Mucosa of descending colon (tissue), 3 donors: ENCODE measurements around the gene SLC27A6. TPM values are rescaled to one million over a fixed set of nuclear protein-coding genes. Genes with fewer than 3 reads are reported as not detected.

ENCODE experiments used
- ATAC-seq: fragments of 200-7000 bp; cut with Tn5 transposase; one replicate; pipeline ENCODE4 v1.9.1; 2020; ENCODE audit warnings: mild to moderate bottlenecking, moderate library complexity
- DNase-seq, 3 donors: peaks; one replicate each; pipeline ENCODE4 v3.0.0-alpha.2; 2020
- H3K36me3 ChIP-seq: fragments of 200-600 bp; one replicate; pipeline ENCODE4 v1.8.0; 2021; ENCODE audit warnings: low read depth, mild to moderate bottlenecking
- H3K4me1 ChIP-seq: fragments of 200-600 bp; one replicate; pipeline ENCODE4 v1.8.0; 2021; ENCODE audit warnings: low read depth, mild to moderate bottlenecking
- H3K4me3 ChIP-seq: fragments of 200-600 bp; one replicate; pipeline ENCODE4 v1.8.0; 2021; ENCODE audit warnings: mild to moderate bottlenecking
- H3K9me3 ChIP-seq: fragments of 200-600 bp; one replicate; pipeline ENCODE4 v1.8.0; 2021; ENCODE audit warnings: mild to moderate bottlenecking
- CTCF ChIP-seq: fragments of 200-600 bp; IDR thresholded peaks from one replicate; pipeline ENCODE4 v1.8.0; 2022; ENCODE audit warnings: antibody characterized with exemption, mild to moderate bottlenecking
- intact Hi-C, 2 donors: fragments of 100-400 bp; cut with DNase I in 1 of 2; cut with micrococcal nuclease in 1 of 2; formaldehyde crosslinking; loops; one replicate each; pipeline versions ENCODE4 v1.11.0 to v1.11.1; 2022; cut with DNase I, micrococcal nuclease
- long read RNA-seq, 2 donors: library from polyadenylated mRNA; unstranded; transcript quantifications; one replicate each; pipeline ENCODE4 v2.0.0, GENCODE V29; 2019 to 2021
- total RNA-seq, 3 donors: library from RNA; stranded (reverse); fragmentation: NEBNext Ultra II Directional in 2 of 3; extraction: Animal tissue kit (Norgen Biotek cat#: 25700) in 2 of 3; gene quantifications; one replicate each; pipeline versions ENCODE4 v1.2.1 to v1.2.4, GENCODE V29; 2021 to 2023
- donor health status: DM: no; HTN: no; CAD: no; lungs with moderate emphysema.
- donor health status: DM: no; HTN: no; CAD: no.
- donor health status: DM: no; HTN: yes; CAD: no.

The SLC27A6 gene
- under 1 TPM; 0.14 to 0.85 (median 0.41) TPM for total RNA-seq
- long read RNA-seq, donor 1, partial matches to known transcripts, result 1 of 1 reads
- long read RNA-seq, donor 1, other reads (novel, unspliced or antisense), result 0 of 1 reads
- long read RNA-seq, donor 2, result 0 reads

GRCh38 chr5:128965011-128965637 is at the start of gene SLC27A6:
SLC27A6 (plus strand) TSS chr5:128965488; CDS start chr5:128966138, 650 bp downstream.
- peak; percentile 21 for ATAC-seq
- peak in 2 of 3 donors; percentile 2 to 48 for DNase-seq
- Histone ChIP-seq H3K4me3 (no peak within 1 kb of the TSS), H3K9me3 (no peaks in the 10 kb centered on the region), H3K36me3 (no peaks in the 10 kb centered on the region), H3K4me1 (no peaks in the 10 kb centered on the region)
- intact Hi-C loops, result no loop called here
- no peak for TF ChIP-seq CTCF

GRCh38 chr5:128919542-128919941 is 45.7 kb upstream of the SLC27A6 start:
- intact Hi-C loops, result no loop called here
- no peak overlapping the region for H3K4me3 ChIP-seq
- no peak for DNase-seq

GRCh38 chr5:128920345-128921215 is 44.7 kb upstream of the SLC27A6 start:
- DNase-seq, result no peak
- no peak for TF ChIP-seq CTCF
- intact Hi-C loops, result no loop called here
- H3K36me3 ChIP-seq, result no peaks in the 10 kb centered on the region
- H3K4me1 ChIP-seq, result no peaks in the 10 kb centered on the region
- H3K4me3 ChIP-seq, result no peak overlapping the region
- peak; percentile 25 for ATAC-seq
- no peaks in the 10 kb centered on the region for H3K9me3 ChIP-seq

More at GRCh38 chr5:128919542-128919941, 45.7 kb upstream of the SLC27A6 start:
- Histone ChIP-seq H3K9me3 (no peaks in the 10 kb centered on the region), H3K36me3 (no peaks in the 10 kb centered on the region), H3K4me1 (no peaks in the 10 kb centered on the region)
- no peak for ATAC-seq
- no peak for TF ChIP-seq CTCF

GRCh38 chr5:128924299-128924698 is 41.0 kb upstream of the SLC27A6 start:
- no peaks in the 10 kb centered on the region for H3K9me3 ChIP-seq
- no peaks in the 10 kb centered on the region for H3K36me3 ChIP-seq
- H3K4me1 ChIP-seq, result no peaks in the 10 kb centered on the region
- ATAC-seq, result no peak
- no peak overlapping the region for H3K4me3 ChIP-seq
- no peak for TF ChIP-seq CTCF
- DNase-seq, result no peak
- intact Hi-C loops, result no loop called here

GRCh38 chr5:128925973-128926372 is 39.3 kb upstream of the SLC27A6 start:
- intact Hi-C loops, result no loop called here
- TF ChIP-seq CTCF, result no peak
- H3K36me3 ChIP-seq, result no peaks in the 10 kb centered on the region
- no peaks in the 10 kb centered on the region for H3K9me3 ChIP-seq
- DNase-seq, result no peak
- H3K4me3 ChIP-seq, result no peak overlapping the region
- ATAC-seq, result no peak
- no peaks in the 10 kb centered on the region for H3K4me1 ChIP-seq
